NCI-H1694 (cell line): ENCODE measurements around the gene VSTM5.
A peak's percentile ranks its signal among the peaks of the same experiment; 100 is the strongest.
"Not testable (repeated sequence)": the region's sequence is repeated elsewhere in the genome, so short reads cannot be mapped to it uniquely, and the experiment has no call there.

Experiments
- DNase-seq: peaks from one replicate; lab custom pipeline; 2025; lab: John Stamatoyannopoulos, UW

VSTM5 gene

DNA sequence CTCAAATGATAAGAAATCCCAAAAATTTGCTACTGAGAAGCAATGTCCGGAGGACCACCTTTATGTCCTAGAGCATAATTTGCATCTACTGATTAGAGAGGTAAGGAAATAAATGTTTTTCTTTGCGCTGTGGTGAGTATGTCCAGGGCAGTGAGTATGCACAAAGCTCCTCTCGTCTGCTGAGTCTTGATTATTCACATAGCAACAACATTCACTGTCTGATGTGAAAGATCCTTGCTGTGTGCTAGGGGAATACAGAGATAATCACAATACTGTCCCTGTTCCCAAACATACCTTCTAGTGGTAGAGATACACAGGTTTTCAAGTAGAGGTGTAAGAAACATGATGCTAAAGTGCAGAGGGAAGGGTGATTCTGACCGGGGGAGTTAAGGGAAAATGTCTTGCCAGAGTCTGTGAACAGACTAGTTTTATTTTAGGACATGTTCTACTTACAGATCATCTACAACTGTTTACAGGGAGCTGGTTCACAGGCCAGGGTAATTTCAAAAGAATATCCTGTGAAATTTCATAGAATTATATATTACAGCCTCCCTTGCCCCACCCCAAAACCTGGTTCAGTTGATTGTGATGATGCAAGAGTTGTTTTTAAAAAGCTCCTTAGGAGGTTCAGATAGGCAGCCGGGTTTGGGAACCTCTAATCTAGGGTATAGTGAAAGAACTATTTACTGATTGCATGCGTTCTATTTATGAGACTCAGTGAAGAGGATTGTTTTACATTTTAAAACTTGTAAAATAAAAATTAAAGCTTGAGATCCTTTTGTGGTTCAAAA, 53.8 kb downstream of the VSTM5 start:
- no peak for DNase-seq

- no peak for DNase-seq
Observed at GRCh38 chr11:93791493-93791892, 58.9 kb downstream of the VSTM5 start.

GRCh38 chr11:93784935-93785360, 65.5 kb downstream of the VSTM5 start:
- DNase-seq: no peak

GRCh38 chr11:93784145-93784934, 66.1 kb downstream of the VSTM5 start, which contains the start of gene MED17:
Gene MED17, plus strand, starts transcription at chr11:93784282. Its CDS starts 232 bp downstream, at chr11:93784514.
- DNase-seq: peak; percentile 52

- no peak for DNase-seq
Observed at GRCh38 chr11:93783765-93784144, 66.7 kb downstream of the VSTM5 start.

GRCh38 chr11:93783362-93783761, 67.1 kb downstream of the VSTM5 start:
- DNase-seq: no peak

GRCh38 chr11:93775289-93775688, 75.1 kb downstream of the VSTM5 start:
- no peak for DNase-seq

DNA sequence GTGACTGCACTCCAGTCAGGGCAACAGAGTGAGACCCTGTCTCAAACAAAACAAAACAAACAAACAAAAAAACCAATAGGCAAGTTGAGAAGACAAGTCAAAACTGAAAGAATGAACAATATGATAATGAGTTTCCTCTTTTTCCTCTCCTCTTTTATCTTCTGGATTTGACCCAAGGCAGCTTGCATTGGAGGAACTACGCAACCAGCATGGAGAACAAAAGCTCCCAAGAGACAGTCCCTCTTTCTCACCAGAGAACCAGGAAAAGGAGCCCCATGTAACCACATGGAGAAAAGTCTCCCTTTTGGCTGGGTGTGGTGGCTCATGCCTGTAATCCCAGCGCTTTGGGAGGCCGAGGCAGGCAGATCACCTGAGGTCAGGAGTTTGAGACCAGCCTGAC, 75.9 kb downstream of the VSTM5 start:
- DNase-seq: not testable (repeated sequence)

GRCh38 chr11:93773601-93774200, 76.7 kb downstream of the VSTM5 start:
- no peak for DNase-seq

GRCh38 chr11:93773045-93773477, 77.4 kb downstream of the VSTM5 start:
- no peak for DNase-seq

DNA sequence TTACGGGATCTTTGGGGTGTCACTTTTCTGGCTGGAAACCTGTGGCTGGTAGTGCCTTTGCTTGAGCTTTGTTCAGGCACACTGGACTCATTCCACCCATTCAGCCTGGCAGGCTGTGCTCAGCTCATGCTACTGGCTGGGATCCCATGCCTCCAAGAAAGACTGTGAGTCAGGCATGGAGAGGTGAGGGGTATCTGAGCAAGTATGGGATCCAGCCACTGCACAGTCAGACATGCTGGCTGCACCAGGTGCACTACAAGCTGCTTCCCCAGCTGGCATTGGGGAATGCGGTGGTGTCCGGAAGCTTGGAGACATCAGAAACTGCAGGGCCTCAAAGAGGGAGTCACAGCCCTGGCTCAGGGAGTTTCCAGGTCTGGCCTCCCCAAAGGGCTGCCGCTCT, 78.3 kb downstream of the VSTM5 start:
- DNase-seq: no peak

DNA sequence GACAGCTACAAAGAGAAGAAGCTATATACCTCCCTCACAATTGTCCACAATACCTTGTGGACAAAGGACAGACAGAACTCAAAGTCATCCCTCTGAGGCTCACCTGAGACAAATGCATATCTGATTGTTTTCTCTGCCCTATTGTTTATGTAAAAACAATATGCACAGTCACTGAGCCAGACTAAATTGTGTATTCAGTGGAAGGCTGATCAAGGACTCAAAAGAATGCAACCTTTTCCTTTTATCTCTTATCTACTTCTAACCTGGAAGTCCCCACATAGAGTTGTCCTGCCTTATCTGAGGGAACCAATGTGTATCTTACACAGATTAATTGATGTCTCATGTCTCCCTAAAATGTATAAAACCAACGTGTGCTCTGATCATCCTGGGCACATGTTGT, 80.3 kb downstream of the VSTM5 start:
- no peak for DNase-seq
